PC-3 (cell line): Measurements from ENCODE around the gene NKX2-3. TPM values are rescaled to one million over a fixed set of nuclear protein-coding genes. Genes with fewer than 3 reads are reported as not detected.

Source experiments
- ATAC-seq: fragments of 200-7000 bp; cut with Tn5 transposase; 2 replicates; pipeline ENCODE4 v1.9.1; 2020; ENCODE audit warnings: mild to moderate bottlenecking, moderate library complexity
- BruUV-seq: library from RNA; stranded (reverse); fragments of 400-500 nt; replicated peaks from 2 replicates; lab custom pipeline; 2021; lab: Mats Ljungman, UMichigan
- CTCF ChIA-PET: fragments of 300-600 bp; sonication (Branson Sonifier 250); formaldehyde crosslinking; loops from one replicate; lab custom pipeline; 2022; ENCODE audit warnings: antibody characterized with exemption; lab: Charles Lee
- POLR2A ChIA-PET: fragments of 300-600 bp; sonication (Branson Sonifier 250); formaldehyde crosslinking; loops from one replicate; lab custom pipeline; 2022; ENCODE audit warnings: antibody characterized with exemption; ENCODE audit not compliant: unreplicated experiment; lab: Charles Lee
- DNase-seq: peaks from one replicate; pipeline ENCODE4 v3.0.0-alpha.2; 2015
- H2AFZ ChIP-seq: fragments of 300-600 bp; sonication (generic); 2 replicates; pipeline ENCODE4 v1.6.0; 2016; ENCODE audit warnings: antibody characterized with exemption, low read length
- H3F3A ChIP-seq: fragments of 300-600 bp; sonication (generic); one replicate; pipeline ENCODE4 v1.6.0; 2017; ENCODE audit warnings: antibody characterized with exemption, low read length, control low read depth, mild to moderate bottlenecking; ENCODE audit not compliant: unreplicated experiment
- H3K27ac ChIP-seq: fragments of 300-600 bp; sonication (generic); 2 replicates; pipeline ENCODE4 v1.5.1; 2016; ENCODE audit warnings: mild to moderate bottlenecking, low read length
- H3K27me3 ChIP-seq: fragments of 300-600 bp; sonication (generic); 2 replicates; pipeline ENCODE4 v1.6.1; 2016; ENCODE audit warnings: low read length, mixed read lengths
- H3K36me3 ChIP-seq: fragments of 300-600 bp; sonication (generic); 2 replicates; pipeline ENCODE4 v1.6.1; 2016; ENCODE audit warnings: low read depth, mixed run types, low read length, mixed read lengths
- H3K4me1 ChIP-seq: fragments of 300-600 bp; sonication (generic); 2 replicates; pipeline ENCODE4 v1.5.1; 2016; ENCODE audit warnings: low read length; ENCODE audit not compliant: insufficient read depth
- H3K4me2 ChIP-seq: fragments of 300-600 bp; sonication (generic); 2 replicates; pipeline ENCODE4 v1.6.0; 2016; ENCODE audit warnings: low read length
- H3K4me3 ChIP-seq: fragments of 300-600 bp; sonication (generic); 2 replicates; pipeline ENCODE4 v1.5.1; 2016; ENCODE audit warnings: mild to moderate bottlenecking, low read length, mixed read lengths
- H3K79me2 ChIP-seq: fragments of 300-600 bp; sonication (generic); 2 replicates; pipeline ENCODE4 v1.6.1; 2017; ENCODE audit warnings: low read length, mixed read lengths
- H3K9ac ChIP-seq: fragments of 300-600 bp; sonication (generic); 2 replicates; pipeline ENCODE4 v1.6.0; 2016; ENCODE audit warnings: mild to moderate bottlenecking, low read length
- H3K9me2 ChIP-seq: fragments of 300-600 bp; sonication (generic); replicated peaks from 2 replicates; pipeline ENCODE4 v1.6.1; 2016; ENCODE audit warnings: mixed run types, low read length, mixed read lengths
- H3K9me3 ChIP-seq: fragments of 300-600 bp; sonication (generic); 2 replicates; pipeline ENCODE4 v1.6.1; 2016; ENCODE audit warnings: low read length, mixed read lengths
- H4K20me1 ChIP-seq: fragments of 300-600 bp; sonication (generic); 2 replicates; pipeline ENCODE4 v1.6.1; 2016; ENCODE audit warnings: low read length, mixed read lengths
- EZH2 ChIP-seq: fragments of 300-600 bp; sonication (generic); IDR thresholded peaks from one replicate; pipeline ENCODE4 v1.6.1; 2017; ENCODE audit warnings: antibody characterized with exemption, mild to moderate bottlenecking, low read length; ENCODE audit not compliant: unreplicated experiment
- EZH2phosphoT487 ChIP-seq: fragments of 300-600 bp; sonication (generic); IDR thresholded peaks from 2 replicates; pipeline ENCODE4 v1.6.1; 2018; ENCODE audit warnings: mild to moderate bottlenecking, antibody characterized with exemption, low read length, borderline replicate concordance
- intact Hi-C: fragments of 100-400 bp; cut with micrococcal nuclease; formaldehyde crosslinking; loops from 2 replicates; pipeline ENCODE4 v1.9.0; 2023
- total RNA-seq: library from RNA; depleted of rRNA; stranded (reverse); fragments of >200 nt; gene quantifications from 2 replicates; pipeline ENCODE4 v1.2.3, GENCODE V29; 2014
- TF ChIP-seq, protein P1 (sequence below): fragments of 300-600 bp; sonication (generic); conservative IDR thresholded peaks from 2 replicates; pipeline ENCODE4 v1.5.1; 2017; ENCODE audit warnings: antibody characterized with exemption, low read depth, mild to moderate bottlenecking, low read length

Gene NKX2-3
- total RNA-seq, 1 experiment from 2014 or later, result 0.07 TPM

- no peaks in the 10 kb centered on the region for H3F3A ChIP-seq
- no peak for ATAC-seq
- CTCF ChIA-PET, result no interaction called here
Observed at GRCh38 chr10:99527526-99528493, 4.9 kb upstream of the NKX2-3 start.

DNA sequence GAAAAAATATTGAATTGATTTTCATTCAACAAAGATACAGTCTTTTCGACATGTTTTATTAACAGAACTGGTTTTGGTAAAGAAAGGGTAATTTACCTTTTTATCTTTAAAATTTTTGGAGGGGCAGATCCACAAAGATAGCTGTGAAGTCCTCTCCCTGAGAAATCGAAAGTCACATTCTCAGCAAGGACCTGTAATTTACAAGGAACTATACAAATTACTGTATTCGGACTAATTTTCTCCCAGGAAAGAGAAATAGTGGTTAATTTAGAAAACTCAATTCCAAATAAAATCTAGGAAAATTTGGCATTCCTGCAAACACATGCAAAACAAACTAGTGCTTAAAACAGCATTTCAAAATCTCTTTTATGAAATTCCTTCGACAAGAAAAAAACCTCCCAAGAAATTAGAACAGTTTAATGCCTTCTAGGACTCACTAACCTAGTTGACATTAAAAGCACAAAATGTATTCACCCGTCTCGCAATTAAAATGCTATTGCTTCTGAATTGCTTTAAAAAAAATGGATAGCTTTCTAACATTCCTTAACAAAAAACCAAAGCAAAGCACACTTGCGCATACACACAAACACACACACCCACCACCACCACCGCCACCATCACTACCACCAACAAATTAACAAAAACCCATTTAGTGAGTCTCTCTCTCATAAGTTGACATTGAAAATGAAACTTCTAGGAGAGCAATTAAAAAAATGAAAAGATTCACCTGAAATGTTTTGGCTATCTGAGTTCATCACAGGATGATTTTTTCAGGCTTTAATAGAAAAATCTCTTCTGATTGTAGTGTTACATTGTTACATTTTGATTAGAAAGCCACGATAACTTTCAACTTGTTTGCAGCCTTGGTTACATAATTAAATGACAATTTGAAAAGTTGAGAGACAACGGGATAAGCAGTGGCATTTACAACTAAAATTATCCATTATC lies 4.0 kb upstream of the NKX2-3 start:
- H3K9me3 ChIP-seq, result no peaks in the 10 kb centered on the region
- ChIA-PET POLR2A (no interaction called here), CTCF (no interaction called here)
- H3K79me2 ChIP-seq, result no peaks in the 10 kb centered on the region
- intact Hi-C loops, result no loop called here
- H3K27me3 ChIP-seq, result peaks cover 69% of the 10 kb centered on the region
- H2AFZ ChIP-seq, result no peak overlapping the region
- H3K9me2 ChIP-seq, result no peaks in the 10 kb centered on the region
- H4K20me1 ChIP-seq, result no peaks in the 10 kb centered on the region; the same call in 1 of the 2 replicates
- no TSS peak for BruUV-seq
- TF ChIP-seq EZH2, result no peak
- TF ChIP-seq, protein P1, sequence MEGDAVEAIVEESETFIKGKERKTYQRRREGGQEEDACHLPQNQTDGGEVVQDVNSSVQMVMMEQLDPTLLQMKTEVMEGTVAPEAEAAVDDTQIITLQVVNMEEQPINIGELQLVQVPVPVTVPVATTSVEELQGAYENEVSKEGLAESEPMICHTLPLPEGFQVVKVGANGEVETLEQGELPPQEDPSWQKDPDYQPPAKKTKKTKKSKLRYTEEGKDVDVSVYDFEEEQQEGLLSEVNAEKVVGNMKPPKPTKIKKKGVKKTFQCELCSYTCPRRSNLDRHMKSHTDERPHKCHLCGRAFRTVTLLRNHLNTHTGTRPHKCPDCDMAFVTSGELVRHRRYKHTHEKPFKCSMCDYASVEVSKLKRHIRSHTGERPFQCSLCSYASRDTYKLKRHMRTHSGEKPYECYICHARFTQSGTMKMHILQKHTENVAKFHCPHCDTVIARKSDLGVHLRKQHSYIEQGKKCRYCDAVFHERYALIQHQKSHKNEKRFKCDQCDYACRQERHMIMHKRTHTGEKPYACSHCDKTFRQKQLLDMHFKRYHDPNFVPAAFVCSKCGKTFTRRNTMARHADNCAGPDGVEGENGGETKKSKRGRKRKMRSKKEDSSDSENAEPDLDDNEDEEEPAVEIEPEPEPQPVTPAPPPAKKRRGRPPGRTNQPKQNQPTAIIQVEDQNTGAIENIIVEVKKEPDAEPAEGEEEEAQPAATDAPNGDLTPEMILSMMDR, result no peak
- TF ChIP-seq EZH2phosphoT487, result no peak
- H3K27ac ChIP-seq, result no peak overlapping the region
- DNase-seq, result no peak
- H3K4me1 ChIP-seq, result no peaks in the 10 kb centered on the region
- no peaks in the 10 kb centered on the region for H3F3A ChIP-seq
- no peaks in the 10 kb centered on the region for H3K36me3 ChIP-seq
- H3K4me2 ChIP-seq, result 0 out of 2 replicates have a peak overlapping the region, but pooled peaks have one; percentile 14
- H3K4me3 ChIP-seq, result no peak overlapping the region
- no peak overlapping the region for H3K9ac ChIP-seq
- ATAC-seq, result no peak

More at GRCh38 chr10:99527526-99528493, 4.9 kb upstream of the NKX2-3 start:
- Histone ChIP-seq H3K9me3 (no peaks in the 10 kb centered on the region), H4K20me1 (no peaks in the 10 kb centered on the region; the same call in 1 of the 2 replicates), H2AFZ (no peak overlapping the region), H3K27ac (no peak overlapping the region), H3K4me2 (0 out of 2 replicates have a peak overlapping the region, but pooled peaks have one; percentile 14), H3K79me2 (no peaks in the 10 kb centered on the region), H3K36me3 (no peaks in the 10 kb centered on the region), H3K4me1 (no peaks in the 10 kb centered on the region), H3K27me3 (peaks cover 67% of the 10 kb centered on the region), H3K4me3 (no peak overlapping the region), H3K9ac (no peak overlapping the region), H3K9me2 (no peaks in the 10 kb centered on the region)
- intact Hi-C loops, result no loop called here
- POLR2A ChIA-PET, result no interaction called here
- no TSS peak for BruUV-seq
- TF ChIP-seq EZH2phosphoT487 (no peak), EZH2 (no peak)
- TF ChIP-seq, protein P1, result no peak
- DNase-seq, result no peak
